ENCODE measurements around the gene SNX32. TPM values are rescaled to one million over a fixed set of nuclear protein-coding genes. Genes with fewer than 3 reads are reported as not detected.
A peak's percentile ranks its signal among the peaks of the same experiment; 100 is the strongest.

SNX32 gene
- total and polyA plus RNA-seq, 2 of the 13 experiments (the other 11 are each of a cell fraction or from before 2014, with no cell fraction given) = 0.09 to 0.34 TPM

DNA sequence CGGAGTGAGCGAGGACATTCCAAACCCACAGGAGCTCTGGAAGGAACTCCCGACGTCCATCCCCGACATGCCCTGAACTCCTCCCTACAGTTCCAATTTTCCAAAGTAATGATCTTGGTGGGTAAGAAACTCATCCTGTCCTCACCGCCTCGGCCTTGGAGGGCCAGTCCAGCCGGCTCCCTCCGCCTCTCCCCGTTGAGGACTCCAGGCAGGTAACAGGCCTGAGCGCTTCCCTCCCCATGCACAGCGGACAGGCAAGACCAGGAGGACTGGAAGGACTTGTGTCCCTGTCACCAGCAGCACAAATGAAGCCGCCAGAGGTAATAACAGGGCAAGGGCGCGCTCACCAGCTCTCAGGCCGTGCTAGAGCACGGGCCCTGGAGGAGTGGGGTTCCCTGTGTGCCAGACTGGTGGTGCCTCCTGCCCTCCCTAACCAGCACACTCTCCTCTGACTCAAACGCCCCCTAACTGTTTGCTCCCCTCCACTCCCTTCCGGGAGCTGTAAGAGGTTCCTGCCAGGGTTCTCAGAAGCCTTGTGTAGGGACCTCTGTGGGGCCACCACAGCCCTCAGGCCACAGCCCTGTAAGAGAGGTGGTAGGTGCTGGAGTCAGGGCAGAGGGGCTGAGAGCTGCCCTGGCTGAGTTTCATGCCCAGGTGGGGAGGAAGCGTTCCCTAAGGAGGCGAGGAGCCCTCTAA is 29.8 kb upstream of the SNX32 start:
- intact Hi-C loops (cut with micrococcal nuclease; ENCODE audit: unreplicated experiment) (no loop called here), in situ Hi-C loops (cut with HindIII; ENCODE audit: extremely low pct_ligation_motif_present, low pct_unique_long_range_greater_than_20kb) (no loop called here)
- Histone ChIP-seq H3K27ac (ENCODE audit: extremely low read length, insufficient read depth, low read length) (no peak overlapping the region), H3K9me3 (ENCODE audit: low read length) (no peaks in the 10 kb centered on the region), H3K9ac (ENCODE audit: insufficient read depth, low read depth, low read length) (no peak overlapping the region), H4K20me1 (ENCODE audit: insufficient read depth, low read length) (no peaks in the 10 kb centered on the region), H3K4me1 (ENCODE audit: insufficient read depth, low read length) (no peaks in the 10 kb centered on the region), H3K4me2 (ENCODE audit: low read depth, low read length) (no peak overlapping the region), H3K4me3 (replicated peaks in 1 of 3; ENCODE audit: insufficient read depth in 1 of 3, low read depth in 2 of 3, low read length in 3 of 3) (no peak overlapping the region), H2AFZ (ENCODE audit: low read length) (no peak overlapping the region), H3K79me2 (ENCODE audit: insufficient read depth, low read length) (no peaks in the 10 kb centered on the region), H3K36me3 (replicated peaks in 1 of 2; ENCODE audit: control insufficient read depth in 1 of 2, insufficient read depth in 2 of 2, low read length in 2 of 2) (no peaks in the 10 kb centered on the region), H3K27me3 (ENCODE audit: control insufficient read depth in 1 of 2, insufficient read depth in 2 of 2, low read length in 2 of 2) (peaks cover 11 to 48% of the 10 kb centered on the region in 2 experiments; a peak in 4 of 5 replicates)
- ChIA-PET POLR2A (no interaction called here), CTCF (ENCODE audit: low intra/inter-chr PET ratio, low total read pairs) (no interaction called here)
- FAIRE-seq = no peak
- ATAC-seq = peak; percentile 49
- no TSS peak for BruUV-seq (replicated peaks)
- 32% methylated on average over 18 of the region's 21 CpGs for WGBS (ENCODE audit: low lambda C conversion rate)
- TF ChIP-seq, protein P1, sequence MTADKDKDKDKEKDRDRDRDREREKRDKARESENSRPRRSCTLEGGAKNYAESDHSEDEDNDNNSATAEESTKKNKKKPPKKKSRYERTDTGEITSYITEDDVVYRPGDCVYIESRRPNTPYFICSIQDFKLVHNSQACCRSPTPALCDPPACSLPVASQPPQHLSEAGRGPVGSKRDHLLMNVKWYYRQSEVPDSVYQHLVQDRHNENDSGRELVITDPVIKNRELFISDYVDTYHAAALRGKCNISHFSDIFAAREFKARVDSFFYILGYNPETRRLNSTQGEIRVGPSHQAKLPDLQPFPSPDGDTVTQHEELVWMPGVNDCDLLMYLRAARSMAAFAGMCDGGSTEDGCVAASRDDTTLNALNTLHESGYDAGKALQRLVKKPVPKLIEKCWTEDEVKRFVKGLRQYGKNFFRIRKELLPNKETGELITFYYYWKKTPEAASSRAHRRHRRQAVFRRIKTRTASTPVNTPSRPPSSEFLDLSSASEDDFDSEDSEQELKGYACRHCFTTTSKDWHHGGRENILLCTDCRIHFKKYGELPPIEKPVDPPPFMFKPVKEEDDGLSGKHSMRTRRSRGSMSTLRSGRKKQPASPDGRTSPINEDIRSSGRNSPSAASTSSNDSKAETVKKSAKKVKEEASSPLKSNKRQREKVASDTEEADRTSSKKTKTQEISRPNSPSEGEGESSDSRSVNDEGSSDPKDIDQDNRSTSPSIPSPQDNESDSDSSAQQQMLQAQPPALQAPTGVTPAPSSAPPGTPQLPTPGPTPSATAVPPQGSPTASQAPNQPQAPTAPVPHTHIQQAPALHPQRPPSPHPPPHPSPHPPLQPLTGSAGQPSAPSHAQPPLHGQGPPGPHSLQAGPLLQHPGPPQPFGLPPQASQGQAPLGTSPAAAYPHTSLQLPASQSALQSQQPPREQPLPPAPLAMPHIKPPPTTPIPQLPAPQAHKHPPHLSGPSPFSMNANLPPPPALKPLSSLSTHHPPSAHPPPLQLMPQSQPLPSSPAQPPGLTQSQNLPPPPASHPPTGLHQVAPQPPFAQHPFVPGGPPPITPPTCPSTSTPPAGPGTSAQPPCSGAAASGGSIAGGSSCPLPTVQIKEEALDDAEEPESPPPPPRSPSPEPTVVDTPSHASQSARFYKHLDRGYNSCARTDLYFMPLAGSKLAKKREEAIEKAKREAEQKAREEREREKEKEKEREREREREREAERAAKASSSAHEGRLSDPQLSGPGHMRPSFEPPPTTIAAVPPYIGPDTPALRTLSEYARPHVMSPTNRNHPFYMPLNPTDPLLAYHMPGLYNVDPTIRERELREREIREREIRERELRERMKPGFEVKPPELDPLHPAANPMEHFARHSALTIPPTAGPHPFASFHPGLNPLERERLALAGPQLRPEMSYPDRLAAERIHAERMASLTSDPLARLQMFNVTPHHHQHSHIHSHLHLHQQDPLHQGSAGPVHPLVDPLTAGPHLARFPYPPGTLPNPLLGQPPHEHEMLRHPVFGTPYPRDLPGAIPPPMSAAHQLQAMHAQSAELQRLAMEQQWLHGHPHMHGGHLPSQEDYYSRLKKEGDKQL (CRISPR knock-in tag; IDR thresholded peaks at IDR 0.05; ENCODE audit: low read depth) = no peak
- TF ChIP-seq TBX3 (IDR thresholded peaks at IDR 0.05; ENCODE audit: borderline replicate concordance) (no peak), ZNF768 (CRISPR knock-in tag; IDR thresholded peaks at IDR 0.05) (no peak), EZH2 (conservative IDR thresholded peaks at IDR 0.05; ENCODE audit: low read depth, low read length) (peak; percentile 78; the same call in 1 of the 2 replicates), ZNF619 (CRISPR knock-in tag; IDR thresholded peaks at IDR 0.05) (no peak), SYNCRIP (IDR thresholded peaks at IDR 0.05; ENCODE audit: insufficient read depth, low read depth, low read length) (no peak), NAIF1 (CRISPR knock-in tag; IDR thresholded peaks at IDR 0.05; ENCODE audit: borderline replicate concordance) (no peak)
- DNase-seq (ENCODE audit: low spot score) = no peak
